A549 (cell line): ENCODE results near the gene PLCH2. TPM values are rescaled to one million over a fixed set of nuclear protein-coding genes. Genes with fewer than 3 reads are reported as not detected.

Source experiments
- ATAC-seq, 2 experiments: fragments of 200-7000 bp in 1 of 2; fragments of >200 bp in 1 of 2; cut with Nextera tagmentation in 1 of 2; cut with Tn5 transposase in 1 of 2; 3 replicates each; pipeline versions ENCODE4 v1.8.0 to v1.9.1; 2018 to 2020; ENCODE audit warnings: mild to moderate bottlenecking in 1 of 2, moderate library complexity in 1 of 2
- CTCF ChIA-PET: fragments of 300-600 bp; sonication (Branson Sonifier 250); formaldehyde crosslinking; extraction: SDS; loops from one replicate; lab custom pipeline; 2021; ENCODE audit warnings: antibody characterized with exemption, inconsistent platforms; lab: Yijun Ruan, JAX
- POLR2A ChIA-PET: fragments of 350-600 bp; formaldehyde crosslinking; extraction: SDS; loops from one replicate; lab custom pipeline; 2021; ENCODE audit warnings: antibody characterized with exemption, inconsistent platforms; lab: Yijun Ruan, JAX
- DNase-seq, 2 experiments: peaks; one replicate each; pipeline versions ENCODE4 v3.0.0 to v3.0.0-alpha.2; 2011 to 2016; ENCODE audit warnings: low read depth in 1 of 2, low spot score in 1 of 2
- FAIRE-seq: peaks from 2 replicates; lab custom pipeline; 2011; peaks lifted over from hg19 to GRCh38; lab: Jason Lieb, UNC
- H3K27ac ChIP-seq, 2 experiments: fragments of >200 bp; sonication (Bioruptor Twin); formaldehyde crosslinking; 3 replicates each; pipeline ENCODE4 v1.5.1; 2016 to 2017
- H3K4me1 ChIP-seq: fragments of >200 bp; sonication (Bioruptor Twin); formaldehyde crosslinking; 3 replicates; pipeline ENCODE4 v1.6.1; 2016
- H3K4me2 ChIP-seq: fragments of >200 bp; sonication (Bioruptor Twin); formaldehyde crosslinking; 3 replicates; pipeline ENCODE4 v1.6.1; 2016
- H3K4me3 ChIP-seq: fragments of >200 bp; sonication (Bioruptor Twin); formaldehyde crosslinking; 3 replicates; pipeline ENCODE4 v1.5.1; 2016
- H3K9me3 ChIP-seq: fragments of >200 bp; sonication (Bioruptor Twin); formaldehyde crosslinking; 3 replicates; pipeline ENCODE4 v1.6.1; 2016
- ATOH8 ChIP-seq: fragments of 250-450 bp; sonication (Bioruptor Pico); IDR thresholded peaks from 2 replicates; pipeline ENCODE4 v1.5.0; 2020; ENCODE audit warnings: low read depth, mild to moderate bottlenecking, moderate library complexity
- CBX8 ChIP-seq: fragments of 200-600 bp; sonication (generic); IDR thresholded peaks from 2 replicates; pipeline ENCODE4 v1.6.1; 2016
- CEBPB ChIP-seq, 2 experiments: fragments of >200 bp in 1 of 2; sonication (Bioruptor Twin) in 1 of 2; formaldehyde crosslinking in 1 of 2; IDR thresholded peaks; 2 replicates each; pipeline ENCODE4 v1.6.1; 2012 to 2016
- EHF ChIP-seq: fragments of 250-450 bp; sonication (Bioruptor Pico); IDR thresholded peaks from 2 replicates; pipeline ENCODE4 v1.5.0; 2020; ENCODE audit warnings: mild to moderate bottlenecking
- ELK1 ChIP-seq: fragments of 150-350 bp; IDR thresholded peaks from 2 replicates; pipeline ENCODE4 v1.6.1; 2014; ENCODE audit warnings: low read depth, mild to moderate bottlenecking, low read length
- ESRRA ChIP-seq: fragments of 150-350 bp; IDR thresholded peaks from 2 replicates; pipeline ENCODE4 v1.6.1; 2014; ENCODE audit warnings: mild to moderate bottlenecking, low read length, borderline replicate concordance
- FOXS1 ChIP-seq: fragments of 250-450 bp; sonication (Bioruptor Pico); IDR thresholded peaks from 2 replicates; pipeline ENCODE4 v1.5.0; 2020; ENCODE audit warnings: mild to moderate bottlenecking, moderate library complexity
- HDAC2 ChIP-seq: fragments of 200-600 bp; sonication (generic); IDR thresholded peaks from 2 replicates; pipeline ENCODE4 v1.6.1; 2016
- HES2 ChIP-seq: fragments of >200 bp; sonication (Bioruptor Twin); formaldehyde crosslinking; IDR thresholded peaks from 2 replicates; pipeline ENCODE4 v1.6.1; 2016
- HOXA7 ChIP-seq: fragments of 250-450 bp; sonication (Bioruptor Pico); IDR thresholded peaks from 2 replicates; pipeline ENCODE4 v1.5.0; 2020; ENCODE audit warnings: mild to moderate bottlenecking, moderate library complexity
- HOXB13 ChIP-seq: fragments of 250-450 bp; sonication (Bioruptor Pico); IDR thresholded peaks from 2 replicates; pipeline ENCODE4 v1.5.0; 2020; ENCODE audit warnings: low read depth, mild to moderate bottlenecking, moderate library complexity
- JUN ChIP-seq, 2 experiments: fragments of >200 bp; sonication (Bioruptor Twin); formaldehyde crosslinking; IDR thresholded peaks; 2 replicates in 1 of 2; 3 replicates in 1 of 2; pipeline ENCODE4 v1.6.1; 2016 to 2017
- MAZ ChIP-seq: fragments of 150-350 bp; IDR thresholded peaks from 2 replicates; pipeline ENCODE4 v1.6.1; 2014; ENCODE audit warnings: antibody characterized with exemption, low read depth, low read length, borderline replicate concordance
- PBX3 ChIP-seq: IDR thresholded peaks from 2 replicates; pipeline ENCODE4 v1.6.1; 2012
- POLR2A ChIP-seq: IDR thresholded peaks from 2 replicates; pipeline ENCODE4 v1.6.1; 2012; ENCODE audit warnings: mild to moderate bottlenecking, low read length
- REST ChIP-seq: fragments of 200-600 bp; sonication (generic); IDR thresholded peaks from 2 replicates; pipeline ENCODE4 v1.6.1; 2016; ENCODE audit warnings: antibody characterized with exemption, mild to moderate bottlenecking, moderate library complexity
- RFX5 ChIP-seq: fragments of 450-650 bp; IDR thresholded peaks from 2 replicates; pipeline ENCODE4 v1.7.1; 2014; ENCODE audit warnings: antibody characterized with exemption, mild to moderate bottlenecking, moderate library complexity
- SREBF2 ChIP-seq: fragments of 450-650 bp; IDR thresholded peaks from 2 replicates; pipeline ENCODE4 v1.6.1; 2014; ENCODE audit warnings: mild to moderate bottlenecking, moderate library complexity
- TFCP2L1 ChIP-seq: fragments of 250-450 bp; sonication (Bioruptor Pico); IDR thresholded peaks from 2 replicates; pipeline ENCODE4 v1.5.0; 2021; ENCODE audit warnings: mild to moderate bottlenecking
- USF2 ChIP-seq: fragments of 450-650 bp; IDR thresholded peaks from 2 replicates; pipeline ENCODE4 v1.6.1; 2014; ENCODE audit warnings: antibody characterized with exemption
- ZC3H11A ChIP-seq: fragments of 450-650 bp; IDR thresholded peaks from 2 replicates; pipeline ENCODE4 v1.6.1; 2014; ENCODE audit warnings: antibody characterized with exemption, mild to moderate bottlenecking
- ZFP36 ChIP-seq: fragments of 450-650 bp; IDR thresholded peaks from 2 replicates; pipeline ENCODE4 v1.6.1; 2014; ENCODE audit warnings: borderline replicate concordance; ENCODE audit not compliant: partially characterized antibody
- ZNF302 ChIP-seq: fragments of 250-450 bp; sonication (Bioruptor Pico); IDR thresholded peaks from 2 replicates; pipeline ENCODE4 v1.9.0; 2021; ENCODE audit warnings: inconsistent platforms, mild to moderate bottlenecking, moderate library complexity
- ZSCAN20 ChIP-seq: fragments of 250-450 bp; sonication (Bioruptor Pico); IDR thresholded peaks from 2 replicates; pipeline ENCODE4 v1.8.0; 2022; ENCODE audit warnings: mild to moderate bottlenecking, moderate library complexity
- WGBS: methylation state at CpG from one replicate; pipeline ENCODE4 v1.1.6; 2017; ENCODE audit errors: missing lambda C conversion rate; 5-methylcytosine and 5-hydroxymethylcytosine counted together
- polyA plus RNA-seq, 4 experiments: library from polyadenylated mRNA; depleted of rRNA in 3 of 4; stranded (reverse); fragments of >200 nt; fragmentation: RNase III in 1 of 4; extraction: RNeasy Plus Mini Kit Qiagen cat#74134 plus additional on column Dnase treatment in 1 of 4; gene quantifications; 2 replicates in 3 of 4; 3 replicates in 1 of 4; pipeline ENCODE4 v1.2.3, GENCODE V29; 2011 to 2017

PLCH2 gene
- polyA plus RNA-seq, 2 of the 4 experiments (the other 2 are of a cell fraction), result 0.10 to 0.18 TPM

- no peak overlapping the region for H3K4me3 ChIP-seq
- WGBS, result 0% methylated on average over 1 of the region's 13 CpGs
- H3K4me1 ChIP-seq, result no peaks in the 10 kb centered on the region
- ChIA-PET POLR2A (no interaction called here), CTCF (interaction anchor here (0.9 kb wide), 1 partner anchor 16 kb away, joined by 3 read pairs; no protein-coding TSS in a partner anchor)
- no peak overlapping the region for H3K27ac ChIP-seq
- ATAC-seq (no peak), FAIRE-seq (no peak), DNase-seq (no peak)
- TF ChIP-seq ZFP36 (no peak), USF2 (no peak), REST (no peak), PBX3 (no peak), POLR2A (no peak), JUN (IDR thresholded peaks at IDR 0.05) (no peak), HES2 (no peak), HOXA7 (CRISPR knock-in tag) (no peak), RFX5 (no peak), HDAC2 (no peak), ZSCAN20 (no peak)
- H3K4me2 ChIP-seq, result no peak overlapping the region
- H3K9me3 ChIP-seq, result no peaks in the 10 kb centered on the region
Observed at GRCh38 chr1:2473198-2473597, 2.9 kb upstream of the PLCH2 start.

GRCh38 chr1:2474104-2474844 lies 1.8 kb upstream of the PLCH2 start:
- no peak overlapping the region for H3K4me2 ChIP-seq
- CTCF ChIA-PET, result interaction anchor here (1.3 kb wide), 1 partner anchor 58 kb away, joined by 3 read pairs; no protein-coding TSS in a partner anchor
- TF ChIP-seq HOXB13 (CRISPR knock-in tag) (no peak), ZNF302 (no peak), TFCP2L1 (no peak), FOXS1 (CRISPR knock-in tag) (no peak), CBX8 (no peak), ESRRA (no peak)
- TF ChIP-seq, all 56 proteins: peak for 0
- WGBS, result 78% methylated on average over 5 of the region's 17 CpGs
- no peaks in the 10 kb centered on the region for H3K9me3 ChIP-seq
- DNase-seq, result no peak
- no peak overlapping the region for H3K27ac ChIP-seq
- POLR2A ChIA-PET, result no interaction called here
- FAIRE-seq, result no peak
- ATAC-seq, result no peak
- no peak overlapping the region for H3K4me3 ChIP-seq
- no peaks in the 10 kb centered on the region for H3K4me1 ChIP-seq

GRCh38 chr1:2474933-2475371 lies 1.1 kb upstream of the PLCH2 start:
- DNase-seq (no peak), FAIRE-seq (no peak), ATAC-seq (no peak)
- H3K9me3 ChIP-seq, result no peaks in the 10 kb centered on the region
- CTCF ChIA-PET, result interaction anchor here (1.0 to 1.3 kb wide), 2 partner anchors 22 to 58 kb away, joined by 3 to 4 read pairs; no protein-coding TSS in a partner anchor
- H3K27ac ChIP-seq, result no peak overlapping the region
- H3K4me2 ChIP-seq, result no peak overlapping the region
- POLR2A ChIA-PET, result no interaction called here
- H3K4me1 ChIP-seq, result no peaks in the 10 kb centered on the region
- H3K4me3 ChIP-seq, result no peak overlapping the region
- WGBS, result 100% methylated on average over 1 of the region's 13 CpGs
- no peak for TF ChIP-seq MAZ
- no peak for TF ChIP-seq EHF (CRISPR knock-in tag)
- TF ChIP-seq ZC3H11A, result no peak
- TF ChIP-seq CEBPB (IDR thresholded peaks at IDR 0.05), result no peak
- no peak for TF ChIP-seq ZNF302
- no peak for TF ChIP-seq ELK1
- no peak for TF ChIP-seq SREBF2
- no peak for TF ChIP-seq ATOH8 (CRISPR knock-in tag)
